ENCODE measurements around the gene VPS18.

DNA sequence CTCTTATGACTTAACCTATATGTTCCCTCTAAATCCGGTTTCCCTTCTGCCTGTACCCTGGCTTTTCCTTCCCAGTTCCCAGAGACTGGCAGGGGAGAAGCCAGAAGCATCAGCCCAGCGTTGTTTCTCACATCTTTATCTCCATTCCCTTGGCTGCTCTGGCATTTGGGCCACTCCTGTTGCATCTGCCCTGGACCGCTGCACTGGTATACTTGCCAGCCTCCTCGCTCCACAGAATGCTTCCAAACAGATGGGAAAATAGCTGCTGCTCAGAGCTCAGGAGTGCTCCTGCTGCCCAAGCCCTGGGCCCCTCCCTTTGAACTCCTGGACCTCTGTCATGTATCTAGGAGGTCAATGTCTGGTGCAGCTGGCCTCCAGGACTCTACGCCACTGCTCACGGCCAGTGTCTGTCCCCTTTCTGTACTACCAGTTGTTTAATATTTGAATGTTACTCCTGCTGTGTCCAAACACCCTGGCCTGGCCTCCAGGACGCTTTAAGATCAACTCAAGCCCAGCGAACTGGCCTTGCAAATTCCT lies 43.6 kb upstream of the VPS18 start:
- TF ChIP-seq, protein P1, sequence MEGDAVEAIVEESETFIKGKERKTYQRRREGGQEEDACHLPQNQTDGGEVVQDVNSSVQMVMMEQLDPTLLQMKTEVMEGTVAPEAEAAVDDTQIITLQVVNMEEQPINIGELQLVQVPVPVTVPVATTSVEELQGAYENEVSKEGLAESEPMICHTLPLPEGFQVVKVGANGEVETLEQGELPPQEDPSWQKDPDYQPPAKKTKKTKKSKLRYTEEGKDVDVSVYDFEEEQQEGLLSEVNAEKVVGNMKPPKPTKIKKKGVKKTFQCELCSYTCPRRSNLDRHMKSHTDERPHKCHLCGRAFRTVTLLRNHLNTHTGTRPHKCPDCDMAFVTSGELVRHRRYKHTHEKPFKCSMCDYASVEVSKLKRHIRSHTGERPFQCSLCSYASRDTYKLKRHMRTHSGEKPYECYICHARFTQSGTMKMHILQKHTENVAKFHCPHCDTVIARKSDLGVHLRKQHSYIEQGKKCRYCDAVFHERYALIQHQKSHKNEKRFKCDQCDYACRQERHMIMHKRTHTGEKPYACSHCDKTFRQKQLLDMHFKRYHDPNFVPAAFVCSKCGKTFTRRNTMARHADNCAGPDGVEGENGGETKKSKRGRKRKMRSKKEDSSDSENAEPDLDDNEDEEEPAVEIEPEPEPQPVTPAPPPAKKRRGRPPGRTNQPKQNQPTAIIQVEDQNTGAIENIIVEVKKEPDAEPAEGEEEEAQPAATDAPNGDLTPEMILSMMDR (IDR thresholded peaks at IDR 0.05; ENCODE audit: low read depth, low read length, poor library complexity, severe bottlenecking), result no peak
- no peak for TF ChIP-seq EZH2phosphoT487 (IDR thresholded peaks at IDR 0.05; ENCODE audit: borderline replicate concordance, low read length)

Measured in DOHH2 (cell line).